Measurements from ENCODE around the gene FUT4.

FUT4 gene

DNA sequence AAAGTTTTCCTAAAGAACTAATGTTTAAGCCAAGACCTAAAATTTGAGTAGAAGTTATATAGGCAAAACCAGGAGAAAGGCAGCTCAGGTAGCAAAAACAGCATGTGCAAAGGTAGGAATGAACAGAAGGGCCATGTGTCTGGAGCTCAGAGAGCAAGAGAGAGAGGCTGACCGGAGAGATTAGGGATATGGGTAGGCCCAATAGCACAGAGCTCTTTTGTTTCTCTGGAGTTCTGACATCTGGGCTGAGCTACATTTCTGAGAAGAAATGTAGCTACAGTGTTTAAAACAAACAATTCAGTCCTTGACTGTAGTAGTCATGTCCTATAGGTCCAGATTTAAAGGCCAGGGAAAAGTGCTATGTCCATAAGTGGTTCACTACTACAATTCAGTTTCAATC is 27.0 kb upstream of the FUT4 start:
- Histone ChIP-seq H3K4me1 (ENCODE audit: control insufficient read depth, insufficient read depth, low read length) (no peaks in the 10 kb centered on the region), H3K9ac (ENCODE audit: low read depth, low read length) (no peak overlapping the region), H3K27me3 (ENCODE audit: control insufficient read depth, insufficient read depth, low read length) (peaks cover 22% of the 10 kb centered on the region), H3K9me3 (ENCODE audit: control insufficient read depth, insufficient read depth, low read length) (no peaks in the 10 kb centered on the region), H3K36me3 (ENCODE audit: control insufficient read depth, insufficient read depth, low read length) (no peaks in the 10 kb centered on the region), H3K4me3 (ENCODE audit: low read depth, low read length) (no peak overlapping the region), H3K27ac (ENCODE audit: low read depth, low read length) (no peak overlapping the region)

DNA sequence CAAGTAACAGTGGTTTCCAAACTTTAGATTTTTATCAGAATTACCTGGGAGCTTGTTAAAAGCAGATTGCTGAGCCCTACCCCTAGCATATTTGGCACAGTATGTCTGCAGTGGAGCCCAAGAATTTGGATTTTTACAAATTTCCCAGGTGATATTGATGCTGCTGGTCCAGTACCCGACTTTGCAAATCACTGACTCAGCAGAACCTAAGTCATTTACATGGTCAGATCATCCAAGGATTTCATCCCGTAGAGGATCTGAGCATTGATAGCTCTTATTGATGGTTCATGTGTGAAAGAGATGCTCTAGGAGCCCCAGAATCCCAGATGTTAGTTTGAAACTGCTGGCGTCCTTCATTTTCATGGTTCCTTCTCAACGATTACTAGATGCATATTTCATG is 25.4 kb upstream of the FUT4 start:
- Histone ChIP-seq H3K9me3 (ENCODE audit: control insufficient read depth, insufficient read depth, low read length) (no peaks in the 10 kb centered on the region), H3K36me3 (ENCODE audit: control insufficient read depth, insufficient read depth, low read length) (no peaks in the 10 kb centered on the region), H3K4me1 (ENCODE audit: control insufficient read depth, insufficient read depth, low read length) (no peaks in the 10 kb centered on the region), H3K9ac (ENCODE audit: low read depth, low read length) (no peak overlapping the region), H3K27ac (ENCODE audit: low read depth, low read length) (no peak overlapping the region), H3K4me3 (ENCODE audit: low read depth, low read length) (no peak overlapping the region), H3K27me3 (ENCODE audit: control insufficient read depth, insufficient read depth, low read length) (peaks cover 7% of the 10 kb centered on the region)

DNA sequence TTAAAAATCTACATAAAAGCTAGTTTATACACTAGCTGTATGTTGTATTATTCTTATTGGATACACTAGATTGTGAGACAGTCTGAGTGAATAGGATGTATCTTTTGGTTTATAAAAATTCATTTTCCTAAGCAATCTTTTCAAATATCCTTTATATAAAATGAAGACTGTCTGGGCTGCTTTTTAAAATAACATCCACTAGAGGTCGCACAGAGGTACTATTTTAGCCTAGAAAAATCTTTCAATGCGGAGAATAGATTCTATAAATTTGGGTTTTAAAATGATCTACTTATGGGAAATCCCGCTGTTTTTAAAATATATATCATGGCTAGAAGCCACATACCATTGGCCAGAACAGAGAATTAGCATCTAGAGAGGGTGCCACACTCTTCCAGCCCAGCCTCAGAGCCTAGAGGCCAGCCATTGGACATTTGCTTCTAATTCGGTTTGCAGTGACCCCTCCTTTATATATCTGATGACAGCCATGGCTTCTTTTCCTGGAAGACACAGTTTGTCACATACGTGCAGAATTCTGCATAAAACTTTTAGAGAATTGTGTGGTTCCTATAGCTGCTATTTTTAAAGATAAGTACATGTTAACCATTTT is 24.1 kb upstream of the FUT4 start:
- peaks cover 4% of the 10 kb centered on the region; the same call in 1 of the 2 replicates for H3K27me3 ChIP-seq (ENCODE audit: control insufficient read depth, insufficient read depth, low read length)
- no peak overlapping the region for H3K9ac ChIP-seq (ENCODE audit: low read depth, low read length)
- H3K4me3 ChIP-seq (ENCODE audit: low read depth, low read length) = no peak overlapping the region
- no peak overlapping the region for H3K27ac ChIP-seq (ENCODE audit: low read depth, low read length)
- H3K4me1 ChIP-seq (ENCODE audit: control insufficient read depth, insufficient read depth, low read length) = no peaks in the 10 kb centered on the region
- H3K9me3 ChIP-seq (ENCODE audit: control insufficient read depth, insufficient read depth, low read length) = no peaks in the 10 kb centered on the region
- no peaks in the 10 kb centered on the region for H3K36me3 ChIP-seq (ENCODE audit: control insufficient read depth, insufficient read depth, low read length)

- no peak overlapping the region for H3K9ac ChIP-seq (ENCODE audit: low read depth, low read length)
- H3K4me3 ChIP-seq (ENCODE audit: low read depth, low read length) = no peak overlapping the region
- H3K36me3 ChIP-seq (ENCODE audit: control insufficient read depth, insufficient read depth, low read length) = no peaks in the 10 kb centered on the region
- H3K4me1 ChIP-seq (ENCODE audit: control insufficient read depth, insufficient read depth, low read length) = no peaks in the 10 kb centered on the region
- no peaks in the 10 kb centered on the region; the same call in 1 of the 2 replicates for H3K27me3 ChIP-seq (ENCODE audit: control insufficient read depth, insufficient read depth, low read length)
- H3K27ac ChIP-seq (ENCODE audit: low read depth, low read length) = no peak overlapping the region
- no peaks in the 10 kb centered on the region for H3K9me3 ChIP-seq (ENCODE audit: control insufficient read depth, insufficient read depth, low read length)
Measured at GRCh38 chr11:94521684-94522083, 22.0 kb upstream of the FUT4 start.

DNA sequence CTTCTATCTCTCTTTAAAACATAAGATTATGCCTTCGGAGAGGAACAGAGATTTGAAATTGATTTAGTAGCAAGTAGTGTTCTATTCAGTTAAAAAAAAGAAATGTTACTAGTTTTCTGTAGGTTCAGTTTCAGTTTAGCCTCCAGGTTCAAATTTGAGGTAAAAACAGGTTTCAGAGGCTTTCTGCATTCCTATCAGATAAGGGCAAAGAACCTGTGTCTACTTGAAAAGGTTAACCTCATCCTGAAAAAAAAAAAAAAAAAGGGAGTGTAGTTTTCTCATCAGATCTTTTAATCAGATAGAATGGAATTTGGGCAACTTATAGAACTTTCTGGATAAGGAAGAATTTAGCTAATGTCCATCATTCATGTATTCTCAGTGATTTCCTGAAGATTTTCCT is 19.4 kb upstream of the FUT4 start:
- no peaks in the 10 kb centered on the region for H3K36me3 ChIP-seq (ENCODE audit: control insufficient read depth, insufficient read depth, low read length)
- H3K4me1 ChIP-seq (ENCODE audit: control insufficient read depth, insufficient read depth, low read length) = no peaks in the 10 kb centered on the region
- no peaks in the 10 kb centered on the region; the same call in 1 of the 2 replicates for H3K27me3 ChIP-seq (ENCODE audit: control insufficient read depth, insufficient read depth, low read length)
- H3K27ac ChIP-seq (ENCODE audit: low read depth, low read length) = no peak overlapping the region
- no peaks in the 10 kb centered on the region for H3K9me3 ChIP-seq (ENCODE audit: control insufficient read depth, insufficient read depth, low read length)
- no peak overlapping the region for H3K4me3 ChIP-seq (ENCODE audit: low read depth, low read length)
- H3K9ac ChIP-seq (ENCODE audit: low read depth, low read length) = no peak overlapping the region

DNA sequence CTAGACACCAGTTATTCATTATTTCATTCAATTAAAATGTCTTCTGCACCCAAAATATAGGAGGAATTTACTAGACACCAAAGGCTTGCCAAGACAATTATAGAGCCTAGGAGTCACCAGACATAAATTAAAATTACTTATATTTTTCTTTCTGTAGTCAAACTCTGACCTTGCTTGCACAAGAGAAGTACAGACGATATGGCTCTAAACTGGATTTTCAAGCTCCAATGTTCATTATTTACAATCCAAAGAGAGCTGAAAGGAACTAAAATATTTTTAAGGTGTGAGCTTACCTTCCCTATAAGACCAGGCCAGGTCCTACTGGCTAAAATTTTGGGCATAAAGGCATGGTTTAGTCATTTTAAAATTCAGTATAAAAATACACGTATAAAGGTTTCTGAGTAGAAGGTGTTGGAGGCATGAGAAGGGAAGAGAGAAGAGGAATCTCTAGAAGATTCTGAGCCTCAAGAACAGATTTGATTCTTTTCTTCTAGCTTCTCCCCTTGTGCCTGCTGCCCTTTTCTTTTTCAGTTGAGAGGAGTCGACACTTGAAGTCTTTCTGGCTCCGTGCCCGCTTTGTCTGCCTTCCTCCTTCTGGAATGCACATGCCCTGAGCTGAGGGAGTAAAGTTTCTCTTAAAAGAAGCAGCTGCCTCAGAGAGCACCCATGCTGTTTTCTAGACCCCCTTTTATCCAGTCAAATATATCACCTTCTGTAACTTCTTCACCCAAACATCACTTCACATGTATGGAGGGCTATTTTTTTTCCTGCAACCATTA is 18.0 kb upstream of the FUT4 start:
- Histone ChIP-seq H3K36me3 (ENCODE audit: control insufficient read depth, insufficient read depth, low read length) (no peaks in the 10 kb centered on the region), H3K27me3 (ENCODE audit: control insufficient read depth, insufficient read depth, low read length) (no peaks in the 10 kb centered on the region; the same call in 1 of the 2 replicates), H3K4me1 (ENCODE audit: control insufficient read depth, insufficient read depth, low read length) (no peaks in the 10 kb centered on the region), H3K4me3 (ENCODE audit: low read depth, low read length) (no peak overlapping the region), H3K27ac (ENCODE audit: low read depth, low read length) (no peak overlapping the region), H3K9ac (ENCODE audit: low read depth, low read length) (no peak overlapping the region), H3K9me3 (ENCODE audit: control insufficient read depth, insufficient read depth, low read length) (no peaks in the 10 kb centered on the region)

DNA sequence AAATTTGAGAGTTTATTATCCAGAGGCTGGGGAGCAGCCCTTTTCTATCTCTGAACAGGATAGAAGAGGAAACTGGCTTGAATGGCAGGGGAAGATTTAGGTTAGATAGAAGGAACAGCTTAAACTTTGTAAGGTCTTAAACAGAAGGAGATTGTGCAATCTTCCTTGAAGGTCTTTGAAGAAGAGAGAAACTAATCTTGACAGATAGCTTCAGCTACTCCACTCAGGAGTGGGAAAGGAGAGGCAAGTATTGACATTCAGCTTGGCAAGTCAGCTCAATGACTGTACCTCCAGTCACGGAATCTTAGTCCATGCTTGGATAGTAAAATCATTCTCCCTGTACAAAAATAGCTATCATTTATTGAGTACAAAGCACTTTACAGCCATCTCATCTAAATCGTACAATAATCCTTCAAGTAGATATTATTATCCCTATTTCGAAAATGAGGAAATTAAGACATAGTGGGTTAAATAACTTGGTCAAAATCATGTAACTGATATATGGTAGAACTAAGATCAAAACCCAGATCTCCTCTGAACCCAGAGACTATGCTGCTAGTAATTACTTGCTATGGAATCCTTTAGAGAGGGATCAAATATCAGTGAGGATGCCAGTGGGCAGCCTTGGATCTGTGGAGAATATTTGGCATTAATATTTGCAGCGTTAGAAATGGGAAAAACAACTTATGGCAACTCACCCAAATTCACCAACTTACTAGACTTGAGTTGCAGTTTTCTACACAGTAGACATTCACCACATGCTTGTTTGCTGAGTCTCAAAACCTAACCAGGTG is 16.9 kb upstream of the FUT4 start:
- no peaks in the 10 kb centered on the region for H3K9me3 ChIP-seq (ENCODE audit: control insufficient read depth, insufficient read depth, low read length)
- no peaks in the 10 kb centered on the region for H3K4me1 ChIP-seq (ENCODE audit: control insufficient read depth, insufficient read depth, low read length)
- no peak overlapping the region for H3K4me3 ChIP-seq (ENCODE audit: low read depth, low read length)
- no peaks in the 10 kb centered on the region; the same call in 1 of the 2 replicates for H3K27me3 ChIP-seq (ENCODE audit: control insufficient read depth, insufficient read depth, low read length)
- H3K9ac ChIP-seq (ENCODE audit: low read depth, low read length) = no peak overlapping the region
- no peak overlapping the region for H3K27ac ChIP-seq (ENCODE audit: low read depth, low read length)
- H3K36me3 ChIP-seq (ENCODE audit: control insufficient read depth, insufficient read depth, low read length) = no peaks in the 10 kb centered on the region

DNA sequence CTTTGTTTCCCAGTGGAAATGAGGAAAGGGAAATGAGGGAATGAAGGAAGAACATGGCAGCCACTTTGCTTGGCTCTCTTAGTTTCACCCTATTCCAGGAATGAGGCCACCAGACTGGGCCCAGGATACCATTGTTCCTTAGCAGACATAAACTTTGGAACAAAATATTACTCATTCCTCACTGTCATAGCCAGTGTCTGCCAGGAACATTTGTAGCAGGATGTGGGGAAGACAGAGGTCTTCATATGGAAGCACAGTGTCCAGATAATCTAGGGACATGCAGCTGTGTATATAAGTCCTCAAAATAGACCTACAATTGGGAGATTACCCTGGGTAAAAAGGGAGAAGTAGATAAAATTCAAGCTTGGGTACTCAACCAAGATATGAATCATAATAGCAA is 15.2 kb upstream of the FUT4 start:
- no peak overlapping the region for H3K27ac ChIP-seq (ENCODE audit: low read depth, low read length)
- no peaks in the 10 kb centered on the region; the same call in 1 of the 2 replicates for H3K27me3 ChIP-seq (ENCODE audit: control insufficient read depth, insufficient read depth, low read length)
- no peaks in the 10 kb centered on the region for H3K36me3 ChIP-seq (ENCODE audit: control insufficient read depth, insufficient read depth, low read length)
- no peak overlapping the region for H3K9ac ChIP-seq (ENCODE audit: low read depth, low read length)
- no peak overlapping the region for H3K4me3 ChIP-seq (ENCODE audit: low read depth, low read length)
- H3K4me1 ChIP-seq (ENCODE audit: control insufficient read depth, insufficient read depth, low read length) = no peaks in the 10 kb centered on the region
- H3K9me3 ChIP-seq (ENCODE audit: control insufficient read depth, insufficient read depth, low read length) = no peaks in the 10 kb centered on the region

- H3K36me3 ChIP-seq (ENCODE audit: control insufficient read depth, insufficient read depth, low read length) = no peaks in the 10 kb centered on the region
- no peaks in the 10 kb centered on the region for H3K4me1 ChIP-seq (ENCODE audit: control insufficient read depth, insufficient read depth, low read length)
- no peaks in the 10 kb centered on the region for H3K9me3 ChIP-seq (ENCODE audit: control insufficient read depth, insufficient read depth, low read length)
- no peaks in the 10 kb centered on the region for H3K27me3 ChIP-seq (ENCODE audit: control insufficient read depth, insufficient read depth, low read length)
- H3K9ac ChIP-seq (ENCODE audit: low read depth, low read length) = no peak overlapping the region
- H3K4me3 ChIP-seq (ENCODE audit: low read depth, low read length) = no peak overlapping the region
- H3K27ac ChIP-seq (ENCODE audit: low read depth, low read length) = no peak overlapping the region
Measured at GRCh38 chr11:94532211-94532610, 11.5 kb upstream of the FUT4 start.

GRCh38 chr11:94533206-94533605 is 10.5 kb upstream of the FUT4 start:
- H3K4me1 ChIP-seq (ENCODE audit: control insufficient read depth, insufficient read depth, low read length) = no peaks in the 10 kb centered on the region
- H3K4me3 ChIP-seq (ENCODE audit: low read depth, low read length) = no peak overlapping the region
- no peaks in the 10 kb centered on the region for H3K36me3 ChIP-seq (ENCODE audit: control insufficient read depth, insufficient read depth, low read length)
- H3K27me3 ChIP-seq (ENCODE audit: control insufficient read depth, insufficient read depth, low read length) = no peaks in the 10 kb centered on the region
- no peak overlapping the region for H3K27ac ChIP-seq (ENCODE audit: low read depth, low read length)
- H3K9me3 ChIP-seq (ENCODE audit: control insufficient read depth, insufficient read depth, low read length) = no peaks in the 10 kb centered on the region
- H3K9ac ChIP-seq (ENCODE audit: low read depth, low read length) = no peak overlapping the region
